Measurements from ENCODE around the gene FCRLA.
"Not testable (repeated sequence)": the region's sequence is repeated elsewhere in the genome, so short reads cannot be mapped to it uniquely, and the experiment has no call there.

DNA sequence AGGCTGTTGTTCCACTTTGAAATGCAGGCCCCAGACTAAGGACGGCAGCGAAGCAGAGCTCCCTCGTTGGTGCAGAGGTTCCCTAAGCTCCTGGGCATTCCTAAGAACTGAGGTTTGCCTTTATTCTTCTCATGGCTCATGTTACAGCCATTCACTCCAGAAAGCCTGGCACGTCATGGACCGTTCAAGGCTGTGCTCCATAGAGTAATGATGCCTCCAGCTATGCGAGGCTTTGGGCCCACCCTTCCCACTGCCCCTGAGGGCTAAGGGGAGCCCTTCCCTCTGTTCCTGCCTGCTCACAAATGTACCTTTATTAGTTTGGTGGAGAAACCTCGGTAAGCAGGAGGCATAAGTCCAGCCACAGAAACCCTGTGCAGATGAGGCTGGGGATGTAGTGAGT, 33.6 kb upstream of the FCRLA start:
- TF ChIP-seq, protein P1, sequence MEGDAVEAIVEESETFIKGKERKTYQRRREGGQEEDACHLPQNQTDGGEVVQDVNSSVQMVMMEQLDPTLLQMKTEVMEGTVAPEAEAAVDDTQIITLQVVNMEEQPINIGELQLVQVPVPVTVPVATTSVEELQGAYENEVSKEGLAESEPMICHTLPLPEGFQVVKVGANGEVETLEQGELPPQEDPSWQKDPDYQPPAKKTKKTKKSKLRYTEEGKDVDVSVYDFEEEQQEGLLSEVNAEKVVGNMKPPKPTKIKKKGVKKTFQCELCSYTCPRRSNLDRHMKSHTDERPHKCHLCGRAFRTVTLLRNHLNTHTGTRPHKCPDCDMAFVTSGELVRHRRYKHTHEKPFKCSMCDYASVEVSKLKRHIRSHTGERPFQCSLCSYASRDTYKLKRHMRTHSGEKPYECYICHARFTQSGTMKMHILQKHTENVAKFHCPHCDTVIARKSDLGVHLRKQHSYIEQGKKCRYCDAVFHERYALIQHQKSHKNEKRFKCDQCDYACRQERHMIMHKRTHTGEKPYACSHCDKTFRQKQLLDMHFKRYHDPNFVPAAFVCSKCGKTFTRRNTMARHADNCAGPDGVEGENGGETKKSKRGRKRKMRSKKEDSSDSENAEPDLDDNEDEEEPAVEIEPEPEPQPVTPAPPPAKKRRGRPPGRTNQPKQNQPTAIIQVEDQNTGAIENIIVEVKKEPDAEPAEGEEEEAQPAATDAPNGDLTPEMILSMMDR (IDR thresholded peaks at IDR 0.05 in 4 of 5, conservative IDR thresholded peaks at IDR 0.05 in 1 of 5) = not testable (repeated sequence)
- not testable (repeated sequence) for TF ChIP-seq POLR2A (IDR thresholded peaks at IDR 0.05)
